Measurements from ENCODE around the gene PARN.

- TF ChIP-seq JUND (IDR thresholded peaks at IDR 0.05) (no peak), RAD21 (IDR thresholded peaks at IDR 0.05; ENCODE audit: low read depth) (no peak), CTCF (IDR thresholded peaks at IDR 0.05 in 2 of 3, conservative IDR thresholded peaks at IDR 0.05 in 1 of 3; ENCODE audit: borderline replicate concordance in 1 of 3, insufficient read depth in 1 of 3, low read depth in 2 of 3, low read length in 2 of 3) (no peak), POLR2A (IDR thresholded peaks at IDR 0.05; ENCODE audit: borderline replicate concordance, extremely low read depth, insufficient read depth, insufficient read length) (no peak), POLR2AphosphoS5 (IDR thresholded peaks at IDR 0.05; ENCODE audit: low read depth, low read length) (no peak), EZH2phosphoT487 (IDR thresholded peaks at IDR 0.05; ENCODE audit: borderline replicate concordance) (no peak), TCF7L2 (IDR thresholded peaks at IDR 0.05; ENCODE audit: borderline replicate concordance, extremely low read depth, insufficient read depth, insufficient read length) (no peak), ZNF274 (IDR thresholded peaks at IDR 0.05; ENCODE audit: low read depth, low read length) (no peak), CEBPB (IDR thresholded peaks at IDR 0.05; ENCODE audit: low read depth) (no peak), MAX (IDR thresholded peaks at IDR 0.05) (no peak), SP1 (IDR thresholded peaks at IDR 0.05; ENCODE audit: low read depth) (no peak), EZH2 (IDR thresholded peaks at IDR 0.05) (no peak)
- TF ChIP-seq, protein P1, sequence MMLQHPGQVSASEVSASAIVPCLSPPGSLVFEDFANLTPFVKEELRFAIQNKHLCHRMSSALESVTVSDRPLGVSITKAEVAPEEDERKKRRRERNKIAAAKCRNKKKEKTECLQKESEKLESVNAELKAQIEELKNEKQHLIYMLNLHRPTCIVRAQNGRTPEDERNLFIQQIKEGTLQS (IDR thresholded peaks at IDR 0.05) = no peak
- TF ChIP-seq, protein P2, sequence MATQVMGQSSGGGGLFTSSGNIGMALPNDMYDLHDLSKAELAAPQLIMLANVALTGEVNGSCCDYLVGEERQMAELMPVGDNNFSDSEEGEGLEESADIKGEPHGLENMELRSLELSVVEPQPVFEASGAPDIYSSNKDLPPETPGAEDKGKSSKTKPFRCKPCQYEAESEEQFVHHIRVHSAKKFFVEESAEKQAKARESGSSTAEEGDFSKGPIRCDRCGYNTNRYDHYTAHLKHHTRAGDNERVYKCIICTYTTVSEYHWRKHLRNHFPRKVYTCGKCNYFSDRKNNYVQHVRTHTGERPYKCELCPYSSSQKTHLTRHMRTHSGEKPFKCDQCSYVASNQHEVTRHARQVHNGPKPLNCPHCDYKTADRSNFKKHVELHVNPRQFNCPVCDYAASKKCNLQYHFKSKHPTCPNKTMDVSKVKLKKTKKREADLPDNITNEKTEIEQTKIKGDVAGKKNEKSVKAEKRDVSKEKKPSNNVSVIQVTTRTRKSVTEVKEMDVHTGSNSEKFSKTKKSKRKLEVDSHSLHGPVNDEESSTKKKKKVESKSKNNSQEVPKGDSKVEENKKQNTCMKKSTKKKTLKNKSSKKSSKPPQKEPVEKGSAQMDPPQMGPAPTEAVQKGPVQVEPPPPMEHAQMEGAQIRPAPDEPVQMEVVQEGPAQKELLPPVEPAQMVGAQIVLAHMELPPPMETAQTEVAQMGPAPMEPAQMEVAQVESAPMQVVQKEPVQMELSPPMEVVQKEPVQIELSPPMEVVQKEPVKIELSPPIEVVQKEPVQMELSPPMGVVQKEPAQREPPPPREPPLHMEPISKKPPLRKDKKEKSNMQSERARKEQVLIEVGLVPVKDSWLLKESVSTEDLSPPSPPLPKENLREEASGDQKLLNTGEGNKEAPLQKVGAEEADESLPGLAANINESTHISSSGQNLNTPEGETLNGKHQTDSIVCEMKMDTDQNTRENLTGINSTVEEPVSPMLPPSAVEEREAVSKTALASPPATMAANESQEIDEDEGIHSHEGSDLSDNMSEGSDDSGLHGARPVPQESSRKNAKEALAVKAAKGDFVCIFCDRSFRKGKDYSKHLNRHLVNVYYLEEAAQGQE (IDR thresholded peaks at IDR 0.05; ENCODE audit: low read depth) = no peak
Observed at GRCh38 chr16:14449790-14450480, 180.1 kb downstream of the PARN start.
